T-cell (primary cell): ENCODE results near the gene BRDT. TPM values are rescaled to one million over a fixed set of nuclear protein-coding genes. Genes with fewer than 3 reads are reported as not detected.

Experiments
- ATAC-seq, 4 experiments: fragments of 200-7000 bp in 3 of 4; fragments of 150-1000 bp in 1 of 4; cut with Tn5 transposase; replicated peaks in 1 of 4; 1 replicate in 3 of 4; 2 replicates in 1 of 4; pipeline ENCODE4 v1.10.0; 2021; ENCODE audit warnings: moderate library complexity in 3 of 4, mild to moderate bottlenecking in 2 of 4, moderate number of reproducible peaks in 1 of 4
- CTCF ChIA-PET, 2 donors: fragments of 300-600 bp; sonication (Branson Sonifier 250); formaldehyde crosslinking; loops; one replicate each; lab custom pipeline; 2022; ENCODE audit warnings: antibody characterized with exemption in 2 of 2; lab: Charles Lee
- POLR2A ChIA-PET, 2 donors: fragments of 300-600 bp; sonication (Branson Sonifier 250); formaldehyde crosslinking; loops; one replicate each; lab custom pipeline; 2022; ENCODE audit warnings: antibody characterized with exemption in 2 of 2; lab: Charles Lee
- DNase-seq, 35 experiments: peaks; one replicate each; pipeline versions ENCODE4 v3.0.0 to v3.0.0-alpha.2; 2013 to 2023
- H3K27ac ChIP-seq: one replicate; pipeline ENCODE4 v1.5.1; 2013; ENCODE audit warnings: low read length
- H3K27me3 ChIP-seq, 2 experiments: replicated peaks in 1 of 2; 1 replicate in 1 of 2; 2 replicates in 1 of 2; pipeline versions ENCODE4 v1.6.1 to v1.7.0; 2013; ENCODE audit warnings: low read length in 1 of 2, mixed read lengths in 1 of 2; ENCODE audit not compliant: control insufficient read depth in 2 of 2, insufficient read depth in 2 of 2; ENCODE audit errors: extremely low read depth in 1 of 2
- H3K36me3 ChIP-seq, 2 donors: 1 replicate in 1 of 2; 2 replicates in 1 of 2; pipeline versions ENCODE4 v1.6.1 to v1.7.0; 2013; ENCODE audit warnings: low read length in 1 of 2; ENCODE audit not compliant: control insufficient read depth in 2 of 2, insufficient read depth in 1 of 2; ENCODE audit errors: extremely low read depth in 1 of 2
- H3K4me1 ChIP-seq, 2 experiments: 1 replicate in 1 of 2; 2 replicates in 1 of 2; pipeline versions ENCODE4 v1.6.1 to v1.7.0; 2013; ENCODE audit warnings: low read length in 2 of 2, mixed read lengths in 1 of 2; ENCODE audit not compliant: insufficient read depth in 2 of 2, control insufficient read depth in 1 of 2; ENCODE audit errors: extremely low read depth in 1 of 2
- H3K4me3 ChIP-seq, 2 donors: 1 replicate in 1 of 2; 2 replicates in 1 of 2; pipeline versions ENCODE4 v1.5.1 to v1.7.0; 2013; ENCODE audit warnings: mild to moderate bottlenecking in 2 of 2, low read length in 1 of 2, moderate library complexity in 1 of 2; ENCODE audit not compliant: control insufficient read depth in 1 of 2; ENCODE audit errors: extremely low read depth in 1 of 2
- H3K9me3 ChIP-seq: 2 replicates; pipeline ENCODE4 v1.7.0; 2013
- H3K27ac Mint-ChIP-seq, 2 donors: one replicate each; pipeline ENCODE4 v1.8.0; 2020 to 2021; ENCODE audit warnings: mild to moderate bottlenecking in 2 of 2, mixed read lengths in 2 of 2
- H3K27me3 Mint-ChIP-seq, 2 donors: one replicate each; pipeline ENCODE4 v1.8.0; 2021 to 2022; ENCODE audit warnings: mixed read lengths in 2 of 2
- H3K36me3 Mint-ChIP-seq: one replicate; pipeline ENCODE4 v1.8.0; 2021; ENCODE audit warnings: mixed read lengths
- H3K4me1 Mint-ChIP-seq, 3 donors: one replicate each; pipeline ENCODE4 v1.8.0; 2020 to 2022; ENCODE audit warnings: mixed read lengths in 3 of 3, mild to moderate bottlenecking in 1 of 3
- H3K4me3 Mint-ChIP-seq, 3 donors: one replicate each; pipeline ENCODE4 v1.8.0; 2020 to 2022; ENCODE audit warnings: mild to moderate bottlenecking in 3 of 3, mixed read lengths in 3 of 3, moderate library complexity in 3 of 3
- H3K9me3 Mint-ChIP-seq, 3 donors: one replicate each; pipeline ENCODE4 v1.8.0; 2020 to 2022; ENCODE audit warnings: mixed read lengths in 3 of 3
- WGBS: methylation state at CpG from one replicate; pipeline ENCODE4 v1.1.5; 2013; ENCODE audit warnings: missing lambda C conversion rate; ENCODE audit not compliant: insufficient coverage; 5-methylcytosine and 5-hydroxymethylcytosine counted together
- total RNA-seq, 35 experiments: library from RNA in 6 of 35; stranded (reverse) in 6 of 35; fragments of 120-200 nt in 1 of 35; gene quantifications; one replicate each; pipeline versions ENCODE4 v1.2.1 to v1.2.4 and lab custom pipeline; 2013 to 2026

The BRDT gene
- total RNA-seq, 5 donors from 2014 or later (not counting 1 experiment from before 2014, with no cell fraction given) = not detected

DNA sequence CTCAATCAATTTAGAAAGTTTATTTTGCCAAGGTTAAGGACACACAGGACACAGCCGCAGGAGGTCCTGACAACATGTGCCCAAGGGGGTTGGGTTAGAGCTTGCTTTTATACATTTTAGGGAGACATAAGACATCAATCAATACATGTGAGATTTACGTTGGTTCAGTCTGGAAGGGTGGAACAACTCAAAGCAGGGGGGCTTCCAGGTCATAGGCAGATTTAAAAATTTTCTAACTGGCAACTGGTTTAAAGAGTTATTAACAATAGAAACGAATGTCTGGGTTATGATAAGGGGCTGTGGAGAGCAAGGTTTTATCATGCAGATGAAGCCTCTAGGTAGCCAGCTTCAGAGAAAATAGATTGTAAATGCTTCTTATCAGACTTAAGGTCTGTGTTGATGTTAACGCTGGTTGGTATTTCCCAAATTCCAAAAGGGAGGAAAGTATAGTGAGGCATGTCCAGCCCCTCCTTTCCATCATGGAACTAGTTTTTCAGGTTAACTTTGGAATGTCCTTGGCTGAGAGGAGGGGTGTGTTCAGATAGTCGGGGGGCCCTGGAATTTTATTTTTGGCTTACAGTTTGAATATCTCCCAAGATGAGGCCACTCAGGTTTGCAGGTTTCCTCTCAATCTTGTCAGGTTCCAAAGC lies 32.3 kb upstream of the BRDT start:
- H3K27ac Mint-ChIP-seq = no peak overlapping the region
- no peaks in the 10 kb centered on the region for H3K27me3 Mint-ChIP-seq
- H3K4me3 ChIP-seq = no peak overlapping the region
- CTCF ChIA-PET = interaction anchor here in 1 of 2 donors (0.6 kb wide), 1 partner anchor 405 kb away, joined by 3 read pairs; no protein-coding TSS in a partner anchor
- 73% methylated on average over 3 of the region's 5 CpGs for WGBS
- H3K4me1 ChIP-seq = no peaks in the 10 kb centered on the region
- DNase-seq (no peak), ATAC-seq (no peak)
- H3K36me3 Mint-ChIP-seq = no peaks in the 10 kb centered on the region
- H3K9me3 ChIP-seq = no peaks in the 10 kb centered on the region
- H3K9me3 Mint-ChIP-seq = no peaks in the 10 kb centered on the region
- no peak overlapping the region for H3K4me3 Mint-ChIP-seq
- POLR2A ChIA-PET = no interaction called here
- H3K27me3 ChIP-seq = no peaks in the 10 kb centered on the region
- no peaks in the 10 kb centered on the region for H3K36me3 ChIP-seq
- H3K27ac ChIP-seq = no peak overlapping the region
- no peaks in the 10 kb centered on the region for H3K4me1 Mint-ChIP-seq

DNA sequence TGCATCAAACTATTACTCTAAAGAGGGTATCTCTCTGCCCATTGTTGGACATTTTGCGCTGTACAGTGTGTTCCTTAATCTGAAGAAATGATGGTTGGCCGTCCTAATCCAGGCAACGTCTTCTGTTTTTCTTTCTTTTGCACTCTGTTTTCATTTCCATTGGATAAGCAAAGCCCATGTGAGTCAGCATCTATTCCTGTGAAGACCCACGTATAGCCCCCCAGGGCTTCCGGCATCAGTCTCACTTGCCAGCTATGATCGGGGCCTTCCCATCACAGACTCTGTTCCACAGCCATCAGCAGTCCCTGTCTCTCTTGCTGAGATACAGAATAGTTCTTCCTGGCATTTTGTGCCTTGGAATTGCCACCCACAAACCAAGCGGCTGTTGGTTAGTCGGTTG lies 29.2 kb upstream of the BRDT start:
- Histone ChIP-seq H3K27ac (no peak overlapping the region), H3K27me3 (no peaks in the 10 kb centered on the region), H3K9me3 (no peaks in the 10 kb centered on the region), H3K36me3 (no peaks in the 10 kb centered on the region), H3K4me1 (no peaks in the 10 kb centered on the region), H3K4me3 (no peak overlapping the region)
- H3K36me3 Mint-ChIP-seq = no peaks in the 10 kb centered on the region
- 94% methylated on average over 4 of the region's 8 CpGs for WGBS
- H3K27ac Mint-ChIP-seq = no peak overlapping the region
- ATAC-seq (no peak), DNase-seq (no peak)
- ChIA-PET POLR2A (interaction anchor here in 1 of 2 donors (0.6 kb wide), 1 partner anchor 416 kb away, joined by 3 read pairs; no protein-coding TSS in a partner anchor), CTCF (no interaction called here)
- peaks cover 0 to 5% (median 0%) of the 10 kb centered on the region in 3 donors for H3K4me1 Mint-ChIP-seq
- no peaks in the 10 kb centered on the region for H3K9me3 Mint-ChIP-seq
- no peaks in the 10 kb centered on the region for H3K27me3 Mint-ChIP-seq
- H3K4me3 Mint-ChIP-seq = no peak overlapping the region

DNA sequence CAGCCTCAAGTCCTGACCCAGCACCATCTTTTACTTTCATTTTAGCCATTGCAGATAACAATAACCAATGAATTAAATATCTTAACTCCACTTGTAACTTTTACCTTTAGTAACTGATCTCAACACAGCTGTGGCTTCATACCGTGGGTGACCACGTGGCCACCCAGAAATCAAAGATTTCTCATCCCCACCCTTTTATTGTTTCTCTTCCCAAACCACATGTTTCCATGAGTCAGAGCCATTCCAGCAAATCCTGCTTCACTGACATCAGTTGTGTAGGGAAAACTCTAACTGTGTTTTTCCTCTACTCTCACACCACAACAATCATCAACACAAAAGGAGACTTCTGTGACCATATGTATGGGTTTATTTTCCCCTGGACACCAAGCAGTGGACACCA lies 25.1 kb upstream of the BRDT start:
- no peak overlapping the region for H3K4me3 ChIP-seq
- H3K9me3 ChIP-seq = no peaks in the 10 kb centered on the region
- Mint-ChIP-seq H3K4me1 (peaks cover 0 to 5% (median 0%) of the 10 kb centered on the region in 3 donors), H3K27me3 (no peaks in the 10 kb centered on the region), H3K27ac (no peak overlapping the region), H3K9me3 (no peaks in the 10 kb centered on the region), H3K36me3 (no peaks in the 10 kb centered on the region), H3K4me3 (no peak overlapping the region)
- ATAC-seq = no peak
- peaks cover 0 to 3% of the 10 kb centered on the region in 2 experiments for H3K4me1 ChIP-seq
- no peaks in the 10 kb centered on the region for H3K27me3 ChIP-seq
- ChIA-PET CTCF (interaction anchor here in 1 of 2 donors (3.4 kb wide), 1 partner anchor 411 kb away, joined by 38 read pairs; no protein-coding TSS in a partner anchor), POLR2A (no interaction called here)
- 90% methylated on average over 2 of the region's 2 CpGs for WGBS
- no peak overlapping the region for H3K27ac ChIP-seq
- no peak for DNase-seq
- H3K36me3 ChIP-seq = no peaks in the 10 kb centered on the region

DNA sequence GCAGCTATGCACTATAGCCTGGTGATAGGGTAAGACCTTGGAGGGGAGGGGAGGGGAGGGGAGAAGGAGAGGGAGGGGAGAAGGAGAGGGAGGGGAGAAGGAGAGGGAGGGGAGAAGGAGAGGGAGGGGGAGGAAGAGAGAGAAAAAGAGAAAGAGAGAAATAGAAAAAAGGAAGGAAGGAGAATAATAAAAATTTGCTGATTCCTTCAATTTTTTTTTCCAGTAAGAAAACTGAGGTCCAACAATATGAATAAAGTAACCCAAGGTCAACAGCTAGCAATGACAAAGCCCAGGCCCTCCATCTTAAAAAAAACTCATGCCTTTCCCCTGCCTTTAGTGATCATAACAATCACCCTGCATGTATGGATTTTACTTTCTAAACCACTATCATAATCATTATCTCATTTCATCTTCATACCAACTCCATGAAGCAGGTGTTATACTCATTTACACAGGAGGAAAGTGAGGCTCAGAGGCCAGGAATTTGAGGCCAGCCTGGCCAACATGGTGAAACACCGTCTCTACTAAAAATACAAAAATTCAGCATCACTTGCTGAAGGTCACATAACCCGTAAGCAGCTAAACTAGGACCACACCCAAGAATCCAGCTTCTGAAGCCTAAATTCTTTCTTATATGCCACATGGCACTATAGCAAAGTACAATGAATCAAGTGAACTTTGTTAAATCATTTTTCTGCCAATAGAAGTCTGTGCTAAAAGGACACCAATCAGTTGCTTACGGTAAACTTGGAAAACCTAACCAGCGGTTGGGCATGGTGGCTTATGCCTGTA lies 23.4 kb upstream of the BRDT start:
- Histone ChIP-seq H3K36me3 (no peaks in the 10 kb centered on the region), H3K9me3 (no peaks in the 10 kb centered on the region), H3K27ac (no peak overlapping the region), H3K27me3 (no peaks in the 10 kb centered on the region), H3K4me1 (peaks cover 0 to 3% of the 10 kb centered on the region in 2 experiments), H3K4me3 (no peak overlapping the region)
- DNase-seq (no peak), ATAC-seq (no peak)
- ChIA-PET CTCF (interaction anchor here (0.5 to 5.9 kb wide), 11 partner anchors 54 to 1407 kb away, joined by 3 to 69 read pairs (median 4); no protein-coding TSS in a partner anchor), POLR2A (no interaction called here)
- Mint-ChIP-seq H3K4me3 (no peak overlapping the region), H3K27ac (no peak overlapping the region), H3K27me3 (no peaks in the 10 kb centered on the region), H3K9me3 (no peaks in the 10 kb centered on the region), H3K4me1 (peaks cover 0 to 5% (median 0%) of the 10 kb centered on the region in 3 donors), H3K36me3 (no peaks in the 10 kb centered on the region)
- 100% methylated on average over 3 of the region's 4 CpGs for WGBS

DNA sequence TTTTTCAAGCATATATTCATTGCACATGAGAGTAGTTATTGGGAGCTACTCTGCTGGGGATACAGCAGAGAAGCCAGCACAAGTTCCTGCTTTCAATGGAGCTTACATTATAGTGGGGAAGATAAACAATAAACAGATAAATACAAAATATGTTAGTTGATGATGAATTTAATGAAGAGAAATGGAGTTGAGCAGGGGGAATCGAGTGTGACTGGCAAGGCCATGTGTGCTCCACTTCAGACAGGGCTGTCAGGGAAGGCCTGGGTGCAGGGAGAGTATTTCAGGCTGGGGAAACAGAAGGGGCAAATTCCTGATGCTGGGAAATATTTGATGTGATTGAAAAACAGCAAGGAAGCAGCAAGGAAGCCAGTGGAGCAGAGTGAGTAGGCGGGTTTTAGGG lies 21.2 kb upstream of the BRDT start:
- Histone ChIP-seq H3K27ac (no peak overlapping the region), H3K36me3 (no peaks in the 10 kb centered on the region), H3K4me3 (no peak overlapping the region), H3K4me1 (peaks cover 0 to 3% of the 10 kb centered on the region in 2 experiments), H3K9me3 (no peaks in the 10 kb centered on the region), H3K27me3 (no peaks in the 10 kb centered on the region)
- ChIA-PET POLR2A (no interaction called here), CTCF (interaction anchor here (0.5 to 5.9 kb wide), 12 partner anchors 15 to 762 kb away, joined by 3 to 69 read pairs (median 4); no protein-coding TSS in a partner anchor)
- Mint-ChIP-seq H3K9me3 (no peaks in the 10 kb centered on the region), H3K27me3 (no peaks in the 10 kb centered on the region), H3K4me3 (no peak overlapping the region), H3K36me3 (no peaks in the 10 kb centered on the region), H3K27ac (no peak overlapping the region), H3K4me1 (peaks cover 0 to 5% (median 0%) of the 10 kb centered on the region in 3 donors)
- DNase-seq (no peak), ATAC-seq (no peak)
- WGBS = 100% methylated on average over 2 of the region's 2 CpGs

DNA sequence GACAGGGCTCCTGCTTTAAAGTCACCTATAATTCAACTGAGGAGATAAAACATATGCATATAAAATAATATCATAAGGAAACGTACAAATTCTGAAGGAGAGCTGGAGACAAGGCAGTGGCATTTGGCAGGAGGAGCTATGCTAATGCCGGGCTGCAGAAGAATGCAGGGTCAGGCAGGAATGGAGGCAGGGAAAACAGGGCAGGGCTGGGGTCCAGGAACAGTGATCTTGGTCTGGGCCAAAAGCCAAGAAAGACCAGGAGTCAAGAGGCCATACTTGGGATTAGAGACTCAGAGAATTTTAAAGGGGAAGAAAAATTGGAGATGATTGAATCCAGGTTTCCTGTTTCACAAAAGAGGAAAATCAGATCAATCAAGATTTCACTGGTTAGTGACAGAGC lies 20.0 kb upstream of the BRDT start:
- ATAC-seq (no peak), DNase-seq (no peak)
- H3K4me3 ChIP-seq = no peak overlapping the region
- ChIA-PET POLR2A (no interaction called here), CTCF (interaction anchor here (0.6 to 5.9 kb wide), 12 partner anchors 16 to 1557 kb away, joined by 3 to 69 read pairs (median 3); no protein-coding TSS in a partner anchor)
- Mint-ChIP-seq H3K27ac (no peak overlapping the region), H3K9me3 (no peaks in the 10 kb centered on the region), H3K4me1 (peaks cover 0 to under 1% (median 0%) of the 10 kb centered on the region in 3 donors), H3K36me3 (no peaks in the 10 kb centered on the region), H3K4me3 (no peak overlapping the region), H3K27me3 (no peaks in the 10 kb centered on the region)
- no peaks in the 10 kb centered on the region for H3K36me3 ChIP-seq
- H3K9me3 ChIP-seq = no peaks in the 10 kb centered on the region
- H3K4me1 ChIP-seq = peaks cover 0 to 3% of the 10 kb centered on the region in 2 experiments
- no peak overlapping the region for H3K27ac ChIP-seq
- WGBS = 100% methylated on average over 1 of the region's 2 CpGs
- H3K27me3 ChIP-seq = no peaks in the 10 kb centered on the region
